Neural crest cell (in vitro differentiated cells): ENCODE data around the gene APOL1. TPM values are rescaled to one million over a fixed set of nuclear protein-coding genes. Genes with fewer than 3 reads are reported as not detected.
"Not testable (repeated sequence)": the region's sequence is repeated elsewhere in the genome, so short reads cannot be mapped to it uniquely, and the experiment has no call there.

Experiments used
- DNase-seq: peaks from one replicate; pipeline ENCODE4 v3.0.0; 2021; ENCODE audit warnings: low read depth, mixed read lengths, low spot score
- H3K27ac Mint-ChIP-seq: one replicate; pipeline ENCODE4 v1.8.0; 2021; ENCODE audit warnings: mild to moderate bottlenecking, mixed read lengths; ENCODE audit not compliant: unreplicated experiment
- H3K27me3 Mint-ChIP-seq: 2 replicates; pipeline ENCODE4 v1.8.0; 2021; ENCODE audit warnings: low read depth, mild to moderate bottlenecking, mixed read lengths
- H3K36me3 Mint-ChIP-seq: 2 replicates; pipeline ENCODE4 v1.8.0; 2021; ENCODE audit warnings: low read depth, mild to moderate bottlenecking, mixed read lengths
- H3K4me1 Mint-ChIP-seq: 2 replicates; pipeline ENCODE4 v1.8.0; 2021; ENCODE audit warnings: mixed read lengths
- H3K4me3 Mint-ChIP-seq: one replicate; pipeline ENCODE4 v1.8.0; 2021; ENCODE audit warnings: mild to moderate bottlenecking, mixed read lengths
- H3K9me3 Mint-ChIP-seq: 2 replicates; pipeline ENCODE4 v1.8.0; 2021; ENCODE audit warnings: mixed read lengths
- total RNA-seq: library from RNA; stranded (reverse); gene quantifications from 2 replicates; pipeline ENCODE4 v1.2.1, GENCODE V29; 2021
- TF ChIP-seq, protein P1 (sequence below): fragments of 200-600 bp; sonication (generic); conservative IDR thresholded peaks from 2 replicates; pipeline ENCODE4 v1.5.0; 2021; ENCODE audit warnings: antibody characterized with exemption, mild to moderate bottlenecking

Gene APOL1
- total RNA-seq, 1 donor from 2014 or later, result not detected

DNA sequence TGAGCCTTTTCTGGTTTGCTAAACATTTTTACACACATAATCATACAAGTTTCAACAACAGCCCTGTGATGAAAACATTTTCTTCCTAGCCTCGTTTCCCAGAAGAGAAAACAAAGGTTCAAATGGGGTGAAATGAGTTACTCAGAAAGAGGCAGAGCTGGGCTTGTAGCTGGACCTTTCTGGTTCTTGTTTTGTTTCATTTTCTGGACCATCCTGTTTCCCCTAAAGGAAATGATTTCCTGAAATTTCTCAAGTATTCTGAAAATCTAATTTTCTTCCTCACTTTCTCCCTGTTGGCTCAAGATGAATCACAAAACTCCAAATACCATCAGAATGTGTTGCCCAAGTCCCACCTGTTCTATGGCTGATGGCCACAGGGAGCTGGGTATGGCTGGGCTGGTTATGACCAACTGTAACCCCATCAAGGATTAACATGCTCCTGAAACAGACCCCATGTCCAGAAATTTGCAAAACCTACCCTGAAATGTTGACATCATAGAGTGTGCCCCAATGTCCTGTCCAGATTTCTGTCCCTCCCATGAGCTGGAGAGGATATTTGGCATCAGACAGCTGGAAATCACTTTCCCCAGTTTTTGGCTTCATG, 44.7 kb upstream of the APOL1 start:
- TF ChIP-seq, protein P1, sequence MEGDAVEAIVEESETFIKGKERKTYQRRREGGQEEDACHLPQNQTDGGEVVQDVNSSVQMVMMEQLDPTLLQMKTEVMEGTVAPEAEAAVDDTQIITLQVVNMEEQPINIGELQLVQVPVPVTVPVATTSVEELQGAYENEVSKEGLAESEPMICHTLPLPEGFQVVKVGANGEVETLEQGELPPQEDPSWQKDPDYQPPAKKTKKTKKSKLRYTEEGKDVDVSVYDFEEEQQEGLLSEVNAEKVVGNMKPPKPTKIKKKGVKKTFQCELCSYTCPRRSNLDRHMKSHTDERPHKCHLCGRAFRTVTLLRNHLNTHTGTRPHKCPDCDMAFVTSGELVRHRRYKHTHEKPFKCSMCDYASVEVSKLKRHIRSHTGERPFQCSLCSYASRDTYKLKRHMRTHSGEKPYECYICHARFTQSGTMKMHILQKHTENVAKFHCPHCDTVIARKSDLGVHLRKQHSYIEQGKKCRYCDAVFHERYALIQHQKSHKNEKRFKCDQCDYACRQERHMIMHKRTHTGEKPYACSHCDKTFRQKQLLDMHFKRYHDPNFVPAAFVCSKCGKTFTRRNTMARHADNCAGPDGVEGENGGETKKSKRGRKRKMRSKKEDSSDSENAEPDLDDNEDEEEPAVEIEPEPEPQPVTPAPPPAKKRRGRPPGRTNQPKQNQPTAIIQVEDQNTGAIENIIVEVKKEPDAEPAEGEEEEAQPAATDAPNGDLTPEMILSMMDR, result no peak
- peaks cover 2% of the 10 kb centered on the region for H3K27me3 Mint-ChIP-seq
- no peak overlapping the region for H3K27ac Mint-ChIP-seq

DNA sequence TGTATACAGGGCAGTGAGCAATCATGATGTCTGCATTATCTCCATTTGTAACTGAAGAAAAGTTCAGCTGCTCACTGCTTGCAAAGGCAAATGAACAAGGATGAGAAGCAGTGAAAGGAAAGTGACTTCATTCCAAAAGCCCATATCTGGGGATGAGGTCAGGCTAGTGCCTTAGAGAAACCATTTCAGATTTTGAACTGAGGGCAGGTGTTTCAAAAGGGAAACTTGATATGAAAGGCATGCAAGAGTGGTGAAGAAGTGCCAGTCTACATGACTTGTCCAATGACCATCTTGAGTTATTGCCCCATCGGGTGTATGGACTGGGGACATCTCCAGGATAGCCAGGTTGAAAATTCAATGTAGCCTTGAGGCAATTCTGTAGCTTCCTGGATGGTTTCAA, 44.0 kb upstream of the APOL1 start:
- H3K9me3 Mint-ChIP-seq, result no peaks in the 10 kb centered on the region

More for the DNA sequence above, 44.7 kb upstream of the APOL1 start:
- Mint-ChIP-seq H3K4me1 (peaks cover 2% of the 10 kb centered on the region), H3K9me3 (no peaks in the 10 kb centered on the region), H3K4me3 (no peak overlapping the region), H3K36me3 (peaks cover 2% of the 10 kb centered on the region)
- no peak for DNase-seq

DNA sequence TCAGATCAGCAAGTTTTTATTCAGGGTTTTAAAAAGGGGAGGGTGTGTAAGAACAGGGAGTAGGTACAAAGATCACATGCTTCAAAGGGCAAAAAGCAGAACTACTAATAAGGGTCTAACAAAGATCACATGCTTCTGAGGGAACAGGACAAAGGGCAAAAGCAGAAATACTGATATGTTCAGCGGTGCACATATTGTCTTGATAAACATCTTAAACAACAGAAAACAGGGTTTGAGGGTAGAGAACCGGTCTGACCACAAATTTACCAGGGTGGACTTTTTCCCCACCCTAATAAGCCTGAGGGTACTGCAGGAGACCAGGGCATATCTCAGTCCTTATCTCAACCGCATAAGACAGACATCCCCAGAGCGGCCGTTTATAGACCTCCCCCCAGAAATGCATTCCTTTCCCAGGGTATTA, 43.4 kb upstream of the APOL1 start:
- not testable (repeated sequence) for H3K27me3 Mint-ChIP-seq, DNase-seq, H3K9me3 Mint-ChIP-seq, H3K36me3 Mint-ChIP-seq, H3K4me3 Mint-ChIP-seq, H3K4me1 Mint-ChIP-seq, H3K27ac Mint-ChIP-seq

More for the DNA sequence above, 44.0 kb upstream of the APOL1 start:
- Mint-ChIP-seq H3K27ac (no peak overlapping the region), H3K4me3 (no peak overlapping the region), H3K4me1 (peaks cover 6% of the 10 kb centered on the region), H3K27me3 (peaks cover 2% of the 10 kb centered on the region), H3K36me3 (peaks cover 2% of the 10 kb centered on the region)
- no peak for DNase-seq
- TF ChIP-seq, protein P1, result no peak

DNA sequence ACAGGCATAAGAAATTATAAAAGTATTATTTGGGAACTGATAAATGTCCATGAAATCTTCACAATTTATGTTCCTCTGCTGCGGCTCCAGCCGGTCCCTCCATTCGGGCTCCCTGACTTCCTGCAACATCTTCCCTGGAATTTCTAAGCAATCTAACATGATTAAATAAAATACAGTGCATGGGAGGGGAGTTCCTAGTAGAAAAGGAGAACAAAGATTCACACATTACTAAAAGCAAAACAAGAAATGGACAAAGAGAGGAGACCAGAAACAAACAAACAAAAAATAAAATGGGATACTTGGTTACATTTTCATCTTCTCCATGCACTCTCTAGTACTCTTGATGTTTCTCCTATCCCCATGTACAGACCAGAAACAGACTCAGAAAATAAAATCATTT, 42.7 kb upstream of the APOL1 start:
- DNase-seq, result no peak
- H3K27ac Mint-ChIP-seq, result no peak overlapping the region
- TF ChIP-seq, protein P1, result no peak
- peaks cover 6% of the 10 kb centered on the region for H3K4me1 Mint-ChIP-seq
- no peaks in the 10 kb centered on the region for H3K9me3 Mint-ChIP-seq
- peaks cover 6% of the 10 kb centered on the region for H3K27me3 Mint-ChIP-seq
- H3K36me3 Mint-ChIP-seq, result peaks cover 2% of the 10 kb centered on the region
- no peak overlapping the region for H3K4me3 Mint-ChIP-seq

DNA sequence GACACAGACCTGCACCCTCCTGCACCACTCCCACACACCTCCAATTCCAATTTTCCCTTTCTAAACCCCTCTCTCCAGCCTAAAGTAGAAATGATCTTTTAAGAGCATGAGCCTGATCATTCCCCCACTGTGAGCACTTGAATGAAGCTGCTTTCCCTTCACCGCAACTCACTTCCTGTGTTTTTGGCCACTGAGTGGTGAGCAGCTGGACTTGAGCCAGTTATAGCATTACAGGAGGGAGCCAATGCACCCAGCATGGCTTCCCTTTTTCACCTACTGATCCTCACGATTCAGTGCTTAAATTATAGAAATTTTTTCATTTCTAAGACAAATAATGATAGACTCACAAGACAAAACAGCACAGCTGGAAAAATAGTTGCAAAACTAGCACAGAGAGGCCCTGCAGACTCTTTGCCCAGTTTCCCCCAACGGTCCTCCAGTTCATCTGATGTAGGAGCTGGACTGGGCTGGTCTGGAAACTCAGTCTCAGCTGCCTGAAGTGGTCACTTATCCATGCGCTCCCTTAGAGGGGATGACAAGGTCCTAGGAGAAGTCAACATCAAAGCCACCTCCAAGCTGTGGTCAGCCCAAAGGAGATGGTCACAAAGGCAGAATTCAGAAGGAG, 41.6 kb upstream of the APOL1 start:
- Mint-ChIP-seq H3K9me3 (no peaks in the 10 kb centered on the region), H3K4me1 (peaks cover 6% of the 10 kb centered on the region), H3K36me3 (peaks cover 2% of the 10 kb centered on the region), H3K27me3 (peaks cover 16% of the 10 kb centered on the region), H3K27ac (no peak overlapping the region), H3K4me3 (no peak overlapping the region)
- no peak for DNase-seq
- TF ChIP-seq, protein P1, result no peak

DNA sequence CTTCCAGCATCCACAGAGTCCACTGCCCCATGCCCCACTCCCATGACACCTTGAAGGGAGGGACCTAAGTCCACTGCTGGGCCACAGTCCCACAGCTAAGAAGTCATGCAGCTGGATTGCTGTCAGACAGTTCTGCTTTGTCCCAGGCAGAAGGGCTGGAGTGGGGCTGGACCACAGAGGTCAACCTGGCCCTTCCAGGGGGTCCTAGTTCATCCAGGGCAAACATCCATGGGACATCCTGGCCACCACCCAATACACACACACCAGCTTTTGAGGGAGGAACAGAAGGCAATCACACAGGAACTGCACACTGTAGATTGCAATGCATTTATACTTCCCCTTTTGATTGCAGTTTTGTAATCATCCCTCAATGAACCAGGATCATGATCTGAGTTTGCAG, 40.0 kb upstream of the APOL1 start:
- Mint-ChIP-seq H3K4me3 (no peak overlapping the region), H3K36me3 (peaks cover 2% of the 10 kb centered on the region), H3K4me1 (peaks cover 6% of the 10 kb centered on the region), H3K27me3 (peaks cover 18% of the 10 kb centered on the region), H3K9me3 (no peaks in the 10 kb centered on the region), H3K27ac (no peak overlapping the region)
- DNase-seq, result no peak
- TF ChIP-seq, protein P1, result no peak
